Caki2 (cell line): ENCODE data around the gene HOXC13. TPM values are rescaled to one million over a fixed set of nuclear protein-coding genes. Genes with fewer than 3 reads are reported as not detected.

Experiments
- DNase-seq: peaks from one replicate; pipeline ENCODE4 v3.0.0-alpha.2; 2015; ENCODE audit warnings: low read depth
- in situ Hi-C: cut with HindIII; loops from 2 replicates; pipeline ENCODE4 v1.10.0; 2016; ENCODE audit warnings: low sequenced_read_pairs, low pct_unique_long_range_greater_than_20kb, mixed read lengths
- total RNA-seq: library from RNA; depleted of rRNA; stranded (reverse); fragments of >200 nt; shearing (Covaris generic); gene quantifications from 2 replicates; pipeline ENCODE4 v1.2.3, GENCODE V29; 2014; ENCODE audit warnings: low replicate concordance

HOXC13 gene
- total RNA-seq, 1 experiment from 2014 or later = 0.24 TPM

DNA sequence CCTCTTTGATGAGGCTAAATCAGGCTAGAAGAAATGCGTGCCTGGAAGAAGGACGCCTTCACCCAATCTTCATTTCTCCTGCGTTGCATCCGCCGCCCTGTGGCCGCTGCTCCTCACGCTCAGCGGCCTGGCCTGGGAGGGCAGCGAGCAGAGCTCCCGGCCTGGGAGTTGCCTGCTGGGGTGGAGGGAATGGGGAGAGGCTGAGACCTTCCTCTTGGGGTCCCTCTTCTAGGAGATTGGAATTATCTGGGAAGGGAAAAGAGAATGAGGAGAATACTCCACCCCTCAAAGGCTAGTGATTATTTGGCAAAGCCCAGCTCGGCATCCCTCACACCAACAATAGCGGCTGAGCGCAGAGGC lies 13.7 kb downstream of the HOXC13 start:
- DNase-seq = no peak
- in situ Hi-C loops = no loop called here

GRCh38 chr12:53952871-53953734 lies 14.5 kb downstream of the HOXC13 start:
- in situ Hi-C loops = no loop called here
- no peak for DNase-seq

DNA sequence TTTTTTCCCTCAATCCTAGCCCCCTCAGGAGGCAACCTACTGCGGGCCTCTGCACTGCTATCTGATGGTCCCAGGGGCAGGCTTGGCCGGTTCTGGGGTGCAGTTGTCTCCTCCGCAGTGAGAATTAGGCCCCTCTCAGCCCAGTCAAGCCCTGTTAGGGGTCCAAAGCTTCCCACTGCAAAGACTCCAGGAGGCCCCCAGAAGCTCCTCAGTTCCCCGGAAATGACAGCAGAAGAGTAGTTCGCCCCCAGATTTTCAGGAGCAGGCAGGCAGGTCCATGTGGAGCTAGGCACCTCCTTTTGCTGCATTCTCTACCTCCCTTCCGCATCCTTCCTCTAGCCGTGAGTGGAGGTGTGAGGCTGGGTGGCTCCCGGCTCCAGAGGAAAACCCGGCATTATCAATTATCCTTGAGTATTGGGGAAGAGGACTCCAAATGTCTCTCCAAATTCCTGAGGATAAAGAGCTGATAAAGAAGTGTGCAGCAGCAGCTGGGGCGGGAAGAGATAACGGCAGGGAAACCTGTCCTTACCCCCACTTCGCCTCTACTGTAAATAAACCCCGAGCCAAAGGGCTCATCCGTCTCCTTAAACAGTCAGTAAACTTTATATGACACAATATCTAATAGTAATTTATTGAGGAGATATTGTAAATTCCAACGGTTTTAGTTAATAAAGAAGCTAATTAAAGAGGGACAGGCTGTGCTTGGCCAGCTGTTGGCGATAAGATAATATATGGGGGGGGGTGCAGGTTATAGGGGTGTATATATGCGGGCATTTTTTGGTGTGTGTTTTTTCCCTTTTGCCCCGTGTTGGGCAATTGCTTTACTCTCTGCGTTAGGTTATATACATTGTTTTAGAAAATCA lies 15.4 kb downstream of the HOXC13 start:
- in situ Hi-C loops = no loop called here

GRCh38 chr12:53954694-53955035 lies 16.0 kb downstream of the HOXC13 start, which contains the start of gene HOXC12:
TSS of gene HOXC12 (plus strand) at chr12:53954903. CDS start at chr12:53954930, 27 bp downstream.
- in situ Hi-C loops = no loop called here
- DNase-seq = no peak

More for the DNA sequence above, 15.4 kb downstream of the HOXC13 start:
- no peak for DNase-seq

GRCh38 chr12:53955036-53955775 lies 16.6 kb downstream of the HOXC13 start:
- in situ Hi-C loops = no loop called here
- no peak for DNase-seq

GRCh38 chr12:53955776-53956250 lies 17.2 kb downstream of the HOXC13 start:
- in situ Hi-C loops = no loop called here
- no peak for DNase-seq

GRCh38 chr12:53956251-53956887 lies 17.7 kb downstream of the HOXC13 start:
- in situ Hi-C loops = no loop called here
- DNase-seq = no peak

- in situ Hi-C loops = no loop called here
Observed at GRCh38 chr12:53956914-53957536, 18.4 kb downstream of the HOXC13 start.

GRCh38 chr12:53958128-53958527 lies 19.5 kb downstream of the HOXC13 start:
- in situ Hi-C loops = no loop called here
- DNase-seq = no peak

More at GRCh38 chr12:53956914-53957536, 18.4 kb downstream of the HOXC13 start:
- DNase-seq = no peak

GRCh38 chr12:53959314-53959713 lies 20.7 kb downstream of the HOXC13 start:
- DNase-seq = no peak
- in situ Hi-C loops = no loop called here

GRCh38 chr12:53960187-53961024 lies 21.8 kb downstream of the HOXC13 start:
- in situ Hi-C loops = no loop called here
- DNase-seq = no peak

- in situ Hi-C loops = no loop called here
- DNase-seq = no peak
Observed at GRCh38 chr12:53961025-53961761, 22.6 kb downstream of the HOXC13 start.

DNA sequence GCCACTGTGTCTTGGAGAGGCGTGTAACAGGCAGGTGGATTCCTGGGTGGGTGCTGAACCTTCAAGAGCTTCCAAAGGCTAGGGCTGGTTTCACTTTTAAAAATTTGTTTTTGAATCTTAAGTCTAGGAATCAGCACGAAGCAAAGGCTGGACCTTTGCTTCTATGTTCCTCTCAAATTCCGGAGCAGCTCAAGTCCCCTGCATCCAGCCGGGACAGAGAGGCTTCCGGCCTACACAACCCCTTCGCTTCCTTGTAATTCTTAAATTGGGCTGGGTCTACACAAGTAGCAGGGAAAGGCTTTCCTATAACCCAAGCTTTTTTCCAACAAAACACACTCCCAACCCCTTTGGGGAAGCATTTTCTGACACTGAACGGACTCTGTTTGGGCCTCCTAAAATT lies 24.4 kb downstream of the HOXC13 start:
- DNase-seq = no peak
- in situ Hi-C loops = no loop called here

DNA sequence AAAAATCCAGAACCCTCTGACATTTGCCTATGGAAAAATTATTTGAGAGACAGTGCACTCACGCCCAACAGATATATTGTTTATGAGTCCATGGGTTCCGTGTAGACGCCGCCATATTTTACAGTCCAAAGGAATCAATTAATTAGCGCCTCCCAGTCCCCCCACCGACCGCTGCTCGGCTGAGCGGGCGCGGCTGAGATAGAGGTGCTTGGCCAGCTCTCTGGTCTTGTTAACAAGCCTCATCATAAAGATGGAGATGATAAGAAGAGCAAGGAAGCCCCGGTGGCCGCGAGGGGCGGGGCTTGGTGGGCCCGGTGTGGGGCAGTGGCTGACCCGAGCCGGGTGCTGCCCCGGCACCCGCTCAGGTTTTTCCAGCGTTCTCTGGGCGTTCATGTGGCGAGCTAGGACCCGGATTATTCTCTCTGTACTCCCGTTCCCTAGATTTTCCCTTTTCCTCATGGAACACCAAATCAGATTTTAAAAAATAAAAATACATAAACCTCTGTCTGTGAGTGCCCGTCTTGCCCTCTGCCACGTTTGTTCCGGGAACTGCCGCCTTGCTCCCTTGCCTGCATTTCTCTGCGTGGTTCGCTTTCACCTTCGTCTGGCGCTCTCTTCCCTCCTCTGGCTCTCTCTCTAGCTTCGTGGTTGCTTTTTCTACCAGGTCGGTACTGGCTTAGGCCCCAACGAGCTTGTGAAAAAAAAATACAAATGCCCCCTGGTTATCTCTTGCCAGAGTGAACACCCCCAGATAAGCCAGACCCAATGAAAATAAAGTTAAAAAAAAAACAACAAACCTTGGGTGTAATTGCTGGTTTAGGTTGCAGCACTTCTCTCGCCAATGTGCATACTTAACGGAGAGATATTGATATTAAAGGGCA lies 25.0 kb downstream of the HOXC13 start:
- DNase-seq = no peak
- in situ Hi-C loops = no loop called here

GRCh38 chr12:53964315-53964713 lies 25.7 kb downstream of the HOXC13 start:
- in situ Hi-C loops = no loop called here
- DNase-seq = no peak
